Smooth muscle cell (in vitro differentiated cells): ENCODE measurements around the gene DOCK6. TPM values are rescaled to one million over a fixed set of nuclear protein-coding genes. Genes with fewer than 3 reads are reported as not detected.

Experiments
- DNase-seq: peaks from one replicate; lab custom pipeline; 2025; ENCODE audit not compliant: unreplicated experiment; lab: John Stamatoyannopoulos, UW
- H2AFZ ChIP-seq: fragments of 200-600 bp; sonication (generic); 2 replicates; pipeline ENCODE4 v1.6.0; 2016; ENCODE audit warnings: antibody characterized with exemption, low read depth, mild to moderate bottlenecking
- H3F3A ChIP-seq: fragments of 200-600 bp; sonication (generic); 2 replicates; pipeline ENCODE4 v1.6.0; 2017; ENCODE audit warnings: antibody characterized with exemption, low read depth
- H3K27ac ChIP-seq: fragments of 200-600 bp; sonication (generic); 2 replicates; pipeline ENCODE4 v1.5.1; 2016; ENCODE audit warnings: low read depth, mild to moderate bottlenecking
- H3K27me3 ChIP-seq: fragments of 200-600 bp; sonication (generic); 2 replicates; pipeline ENCODE4 v1.6.1; 2016; ENCODE audit warnings: low read depth, mild to moderate bottlenecking
- H3K36me3 ChIP-seq: fragments of 200-600 bp; sonication (generic); 2 replicates; pipeline ENCODE4 v1.5.1; 2016; ENCODE audit warnings: low read depth
- H3K4me1 ChIP-seq: fragments of 200-600 bp; sonication (generic); 2 replicates; pipeline ENCODE4 v1.5.1; 2016; ENCODE audit warnings: low read depth
- H3K4me2 ChIP-seq: fragments of 200-600 bp; sonication (generic); 2 replicates; pipeline ENCODE4 v1.6.0; 2016; ENCODE audit warnings: mild to moderate bottlenecking
- H3K4me3 ChIP-seq: fragments of 200-600 bp; sonication (generic); 2 replicates; pipeline ENCODE4 v1.5.1; 2016; ENCODE audit warnings: mild to moderate bottlenecking
- H3K79me2 ChIP-seq: fragments of 200-600 bp; sonication (generic); 2 replicates; pipeline ENCODE4 v1.6.0; 2016; ENCODE audit warnings: low read depth, mild to moderate bottlenecking
- H3K9ac ChIP-seq: fragments of 200-600 bp; sonication (generic); 2 replicates; pipeline ENCODE4 v1.6.0; 2016; ENCODE audit warnings: low read depth
- H3K9me3 ChIP-seq: fragments of 200-600 bp; sonication (generic); replicated peaks from 2 replicates; pipeline ENCODE4 v1.5.1; 2016; ENCODE audit warnings: low read depth
- H4K20me1 ChIP-seq: fragments of 200-600 bp; sonication (generic); 2 replicates; pipeline ENCODE4 v1.6.0; 2016; ENCODE audit warnings: low read depth
- WGBS: methylation state at CpG from one replicate; pipeline ENCODE4 v1.1.7; 2016; ENCODE audit warnings: low lambda C conversion rate; 5-methylcytosine and 5-hydroxymethylcytosine counted together
- polyA plus RNA-seq: library from polyadenylated mRNA; unstranded; fragments of >200 nt; fragmentation: Nextera tagmentation; extraction: Ambion mirVana; gene quantifications from 2 replicates; pipeline ENCODE4 v1.2.1, GENCODE V29; 2016
- total RNA-seq: library from RNA; depleted of rRNA; stranded (reverse); fragments of >200 nt; gene quantifications from 2 replicates; pipeline ENCODE4 v1.2.3, GENCODE V29; 2014
- TF ChIP-seq, protein P1 (sequence below): fragments of 200-600 bp; sonication (generic); IDR thresholded peaks from 2 replicates; pipeline ENCODE4 v1.5.1; 2017; ENCODE audit warnings: borderline replicate concordance, mild to moderate bottlenecking, antibody characterized with exemption; ENCODE audit not compliant: insufficient read depth, poor library complexity, severe bottlenecking

Gene DOCK6
- total and polyA plus RNA-seq, 2 experiments from 2014 or later: 13.8 to 14.8 TPM

- Histone ChIP-seq H3K9me3 (no peaks in the 10 kb centered on the region), H3K4me3 (no peak overlapping the region), H3K27ac (no peak overlapping the region), H2AFZ (no peak overlapping the region), H3K79me2 (no peaks in the 10 kb centered on the region), H3F3A (no peaks in the 10 kb centered on the region), H3K36me3 (no peaks in the 10 kb centered on the region), H3K27me3 (no peaks in the 10 kb centered on the region), H4K20me1 (no peaks in the 10 kb centered on the region), H3K4me2 (no peak overlapping the region), H3K4me1 (no peaks in the 10 kb centered on the region), H3K9ac (no peak overlapping the region)
- TF ChIP-seq, protein P1, sequence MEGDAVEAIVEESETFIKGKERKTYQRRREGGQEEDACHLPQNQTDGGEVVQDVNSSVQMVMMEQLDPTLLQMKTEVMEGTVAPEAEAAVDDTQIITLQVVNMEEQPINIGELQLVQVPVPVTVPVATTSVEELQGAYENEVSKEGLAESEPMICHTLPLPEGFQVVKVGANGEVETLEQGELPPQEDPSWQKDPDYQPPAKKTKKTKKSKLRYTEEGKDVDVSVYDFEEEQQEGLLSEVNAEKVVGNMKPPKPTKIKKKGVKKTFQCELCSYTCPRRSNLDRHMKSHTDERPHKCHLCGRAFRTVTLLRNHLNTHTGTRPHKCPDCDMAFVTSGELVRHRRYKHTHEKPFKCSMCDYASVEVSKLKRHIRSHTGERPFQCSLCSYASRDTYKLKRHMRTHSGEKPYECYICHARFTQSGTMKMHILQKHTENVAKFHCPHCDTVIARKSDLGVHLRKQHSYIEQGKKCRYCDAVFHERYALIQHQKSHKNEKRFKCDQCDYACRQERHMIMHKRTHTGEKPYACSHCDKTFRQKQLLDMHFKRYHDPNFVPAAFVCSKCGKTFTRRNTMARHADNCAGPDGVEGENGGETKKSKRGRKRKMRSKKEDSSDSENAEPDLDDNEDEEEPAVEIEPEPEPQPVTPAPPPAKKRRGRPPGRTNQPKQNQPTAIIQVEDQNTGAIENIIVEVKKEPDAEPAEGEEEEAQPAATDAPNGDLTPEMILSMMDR: no peak
- 90% methylated on average over 4 of the region's 4 CpGs for WGBS
- no peak for DNase-seq
Measured at GRCh38 chr19:11295180-11295579, 32.9 kb upstream of the DOCK6 start.

DNA sequence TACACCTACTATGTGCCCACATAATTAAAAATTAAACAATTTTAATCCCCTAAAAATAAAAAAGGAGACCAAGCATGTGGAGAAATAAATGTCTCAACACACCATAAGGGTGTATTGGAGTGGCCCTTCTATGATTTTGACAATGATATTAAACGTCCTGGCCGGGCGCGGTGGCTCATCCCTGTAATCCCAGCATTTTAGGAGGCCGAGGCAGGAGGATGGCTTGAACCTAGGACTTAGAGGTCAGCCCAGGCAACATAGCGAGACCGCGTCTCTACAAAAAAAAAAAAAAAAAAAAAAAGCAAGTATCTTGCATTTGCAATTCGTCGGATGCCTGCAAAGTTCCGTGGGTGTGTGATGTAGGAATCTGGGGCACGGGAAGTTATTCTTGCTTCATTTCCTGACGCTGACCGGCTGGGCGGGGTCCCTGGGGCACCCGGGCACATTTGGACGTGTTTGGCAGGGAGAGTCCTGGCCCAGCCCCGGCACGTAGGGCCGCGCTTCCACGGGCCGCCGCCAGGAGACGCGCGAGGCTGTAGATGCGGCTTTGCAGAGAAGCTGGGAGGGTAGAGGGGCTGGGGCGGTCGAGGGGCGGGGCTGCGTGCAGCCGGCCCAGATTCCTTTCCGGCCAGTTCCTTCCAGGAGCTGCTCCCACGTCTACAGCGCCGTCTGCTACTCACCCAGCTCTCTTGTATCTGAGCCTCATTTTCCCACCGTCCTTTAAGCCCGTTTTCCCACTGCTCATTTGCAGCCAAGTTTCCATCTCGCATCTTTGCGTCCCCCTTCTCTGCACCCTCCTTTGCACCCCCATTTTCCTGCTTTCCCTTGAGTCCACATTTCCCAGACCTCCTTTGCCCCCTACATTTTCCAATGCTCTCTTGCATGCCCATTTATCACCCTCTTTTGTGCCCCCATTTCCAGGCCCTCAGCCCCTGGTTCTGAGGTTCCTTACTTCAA is 31.4 kb upstream of the DOCK6 start:
- Histone ChIP-seq H3K9me3 (no peaks in the 10 kb centered on the region), H3K79me2 (no peaks in the 10 kb centered on the region), H3K27me3 (no peaks in the 10 kb centered on the region), H3K9ac (no peak overlapping the region), H3K4me1 (no peaks in the 10 kb centered on the region), H3K4me3 (peak overlapping the region; percentile 28), H3F3A (no peaks in the 10 kb centered on the region), H4K20me1 (no peaks in the 10 kb centered on the region), H3K36me3 (no peaks in the 10 kb centered on the region), H3K27ac (no peak overlapping the region), H2AFZ (no peak overlapping the region), H3K4me2 (peak overlapping the region; percentile 74)
- peak; percentile 90 for DNase-seq
- 16% methylated on average over 38 of the region's 41 CpGs for WGBS
- TF ChIP-seq, protein P1: peak; percentile 98

- H3K4me2 ChIP-seq: no peak overlapping the region
- no peaks in the 10 kb centered on the region for H3K36me3 ChIP-seq
- H3K9ac ChIP-seq: no peak overlapping the region
- H3F3A ChIP-seq: no peaks in the 10 kb centered on the region
- H3K27ac ChIP-seq: no peak overlapping the region
- no peaks in the 10 kb centered on the region for H3K27me3 ChIP-seq
- no peaks in the 10 kb centered on the region for H3K9me3 ChIP-seq
- WGBS: 92% methylated on average over 1 of the region's 1 CpG
- no peaks in the 10 kb centered on the region for H4K20me1 ChIP-seq
- no peak for DNase-seq
- TF ChIP-seq, protein P1: no peak
- H3K79me2 ChIP-seq: no peaks in the 10 kb centered on the region
- H3K4me1 ChIP-seq: no peaks in the 10 kb centered on the region
- H2AFZ ChIP-seq: no peak overlapping the region
- H3K4me3 ChIP-seq: no peak overlapping the region
Measured at GRCh38 chr19:11291991-11292390, 29.7 kb upstream of the DOCK6 start.
